Measurements from ENCODE around the gene PDE1A.

PDE1A gene

GRCh38 chr2:182261860-182262387, 164.9 kb downstream of the PDE1A start:
- no peak for DNase-seq

- no peak for DNase-seq
These were observed 167.1 kb downstream of the PDE1A start for GRCh38 chr2:182259629-182260150.

- no peak for DNase-seq
These were observed 174.3 kb downstream of the PDE1A start for GRCh38 chr2:182252534-182252933.

GRCh38 chr2:182248898-182249297, 177.9 kb downstream of the PDE1A start:
- no peak for DNase-seq

GRCh38 chr2:182248362-182248761, 178.5 kb downstream of the PDE1A start:
- no peak for DNase-seq

GRCh38 chr2:182247831-182248230, 179.0 kb downstream of the PDE1A start:
- DNase-seq: no peak

GRCh38 chr2:182245963-182246362, 180.9 kb downstream of the PDE1A start:
- DNase-seq: no peak

- DNase-seq: no peak
These were observed 184.2 kb downstream of the PDE1A start for GRCh38 chr2:182242609-182243008.

GRCh38 chr2:182241936-182242335, 184.9 kb downstream of the PDE1A start:
- no peak for DNase-seq

GRCh38 chr2:182240862-182241371, 185.9 kb downstream of the PDE1A start:
- DNase-seq: no peak

GRCh38 chr2:182230561-182230960, 196.3 kb downstream of the PDE1A start:
- no peak for DNase-seq

GRCh38 chr2:182229297-182229696, 197.5 kb downstream of the PDE1A start:
- no peak for DNase-seq

- no peak for DNase-seq
These were observed 198.1 kb downstream of the PDE1A start for GRCh38 chr2:182228741-182229140.

GRCh38 chr2:182228073-182228473, 198.8 kb downstream of the PDE1A start:
- DNase-seq: no peak

- no peak for DNase-seq
These were observed 200.0 kb downstream of the PDE1A start for GRCh38 chr2:182226807-182227206.

GRCh38 chr2:182224669-182225068, 202.2 kb downstream of the PDE1A start:
- no peak for DNase-seq

- no peak for DNase-seq
These were observed 205.8 kb downstream of the PDE1A start for GRCh38 chr2:182220998-182221397.

GRCh38 chr2:182220335-182220734, 206.5 kb downstream of the PDE1A start:
- no peak for DNase-seq

- no peak for DNase-seq
These were observed 216.2 kb downstream of the PDE1A start for GRCh38 chr2:182210669-182211068.

- no peak for DNase-seq
These were observed 218.4 kb downstream of the PDE1A start for GRCh38 chr2:182208421-182208820.

- no peak for DNase-seq
These were observed 219.6 kb downstream of the PDE1A start for GRCh38 chr2:182207049-182207746.

GRCh38 chr2:182197529-182197928, 229.3 kb downstream of the PDE1A start:
- DNase-seq: no peak

GRCh38 chr2:182193291-182193690, 233.5 kb downstream of the PDE1A start:
- no peak for DNase-seq

- DNase-seq: no peak
These were observed 235.8 kb downstream of the PDE1A start for GRCh38 chr2:182191061-182191460.

GRCh38 chr2:182187130-182187529, 239.7 kb downstream of the PDE1A start:
- DNase-seq: no peak
